Suprapubic skin (tissue), 4 donors: ENCODE results near the gene RPL5.

Source experiments
- CTCF ChIP-seq, 2 donors: fragments of 200-600 bp in 1 of 2; fragments of 450-650 bp in 1 of 2; sonication (generic) in 1 of 2; IDR thresholded peaks; one replicate each; pipeline ENCODE4 v1.5.1; 2016 to 2019; ENCODE audit warnings: antibody characterized with exemption in 2 of 2, mild to moderate bottlenecking in 1 of 2, moderate library complexity in 1 of 2
- EP300 ChIP-seq: sonication (generic); formaldehyde crosslinking; IDR thresholded peaks from one replicate; pipeline ENCODE4 v1.6.1; 2017; ENCODE audit warnings: antibody characterized with exemption
- POLR2A ChIP-seq, 2 donors: fragments of 450-650 bp; IDR thresholded peaks; one replicate each; pipeline ENCODE4 v1.6.1; 2017; ENCODE audit warnings: antibody characterized with exemption in 2 of 2, mild to moderate bottlenecking in 2 of 2, moderate library complexity in 2 of 2
- POLR2AphosphoS5 ChIP-seq, 3 donors: sonication (generic); formaldehyde crosslinking; IDR thresholded peaks; one replicate each; pipeline ENCODE4 v1.6.1; 2017; ENCODE audit warnings: antibody characterized with exemption in 3 of 3

DNA sequence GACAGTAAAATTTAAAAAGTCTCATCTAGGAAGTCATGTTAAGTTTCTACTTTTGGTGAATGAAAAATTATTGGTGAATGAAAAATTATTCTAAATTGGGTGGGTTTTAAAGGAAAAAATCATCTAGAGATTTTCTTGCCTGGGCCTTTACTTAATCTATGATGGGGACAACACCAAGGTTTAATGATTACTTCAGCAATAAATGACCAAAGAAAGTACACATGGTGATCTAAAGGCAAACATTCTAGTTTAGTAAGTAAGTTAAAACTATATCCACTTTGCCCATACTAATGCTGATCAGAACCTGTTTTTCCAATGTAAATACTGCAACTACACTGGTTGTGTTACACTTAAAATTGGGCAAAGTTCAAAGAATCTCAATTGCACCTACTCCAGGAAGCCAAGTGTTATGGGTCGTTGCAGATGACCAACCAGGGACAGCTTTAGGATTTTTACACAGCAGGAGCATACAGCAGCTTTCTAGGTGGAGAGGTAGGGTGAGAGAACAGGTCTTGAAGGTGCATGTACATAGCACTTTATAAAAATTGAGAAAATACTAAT, 14.6 kb upstream of the RPL5 start:
- TF ChIP-seq CTCF (IDR thresholded peaks at IDR 0.05): no peak
- no peak for TF ChIP-seq EP300
- no peak for TF ChIP-seq POLR2AphosphoS5 (IDR thresholded peaks at IDR 0.05)
- no peak for TF ChIP-seq POLR2A (IDR thresholded peaks at IDR 0.05)
